Measurements from ENCODE around the gene ADIPOR1.
"Not testable (repeated sequence)": the region's sequence is repeated elsewhere in the genome, so short reads cannot be mapped to it uniquely, and the experiment has no call there.

Gene ADIPOR1, protein sequence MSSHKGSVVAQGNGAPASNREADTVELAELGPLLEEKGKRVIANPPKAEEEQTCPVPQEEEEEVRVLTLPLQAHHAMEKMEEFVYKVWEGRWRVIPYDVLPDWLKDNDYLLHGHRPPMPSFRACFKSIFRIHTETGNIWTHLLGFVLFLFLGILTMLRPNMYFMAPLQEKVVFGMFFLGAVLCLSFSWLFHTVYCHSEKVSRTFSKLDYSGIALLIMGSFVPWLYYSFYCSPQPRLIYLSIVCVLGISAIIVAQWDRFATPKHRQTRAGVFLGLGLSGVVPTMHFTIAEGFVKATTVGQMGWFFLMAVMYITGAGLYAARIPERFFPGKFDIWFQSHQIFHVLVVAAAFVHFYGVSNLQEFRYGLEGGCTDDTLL

DNA sequence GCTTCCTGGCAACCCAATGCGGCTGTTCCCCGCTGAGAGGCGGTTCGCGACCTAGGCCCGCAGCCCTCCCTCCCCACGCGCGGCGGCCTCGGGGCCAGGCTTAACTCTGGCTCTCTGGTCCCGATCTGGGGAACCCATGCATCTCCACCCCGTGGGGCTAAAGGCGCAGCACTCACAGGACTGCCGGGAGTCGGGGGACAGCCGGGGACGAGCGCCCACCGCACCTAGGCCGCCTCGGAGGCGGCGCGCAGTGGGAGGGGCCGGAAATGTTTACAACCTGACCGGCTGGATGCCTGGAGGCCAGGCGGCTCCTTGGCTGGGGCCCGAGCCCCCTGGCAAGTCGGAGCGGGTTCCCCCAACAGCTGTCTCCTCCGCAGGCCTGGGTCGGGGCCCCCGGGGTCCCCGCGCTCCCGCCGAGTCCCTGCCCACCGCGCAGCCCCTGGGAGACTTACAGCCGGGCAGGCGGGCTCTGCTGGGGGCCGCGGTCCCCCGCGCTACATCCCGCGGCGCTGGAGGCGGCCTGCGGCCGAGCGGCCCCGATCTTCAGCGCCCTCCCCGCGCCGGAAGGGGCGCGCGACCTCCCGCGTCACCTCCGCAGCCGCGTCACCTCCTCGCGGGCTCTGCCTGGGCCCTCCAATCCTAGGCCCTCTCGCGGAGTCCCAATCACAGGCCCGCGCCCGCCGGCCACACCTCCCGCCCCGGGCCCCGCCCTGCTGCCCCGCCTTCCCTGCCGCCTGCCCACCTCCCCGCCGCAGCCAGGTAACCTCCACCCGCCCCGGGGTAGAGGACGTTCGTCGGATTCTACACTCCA, at the start of gene ADIPOR1:
Gene ADIPOR1 (minus strand): TSS at position 580 of the 811 bp plus-strand sequence. CDS start 7,242 bp downstream, outside the sequence.
- DNase-seq (ENCODE audit: low read depth in 2 of 2): peak; percentile 89 to 90

GRCh38 chr1:203006948-203007871, 49.1 kb upstream of the ADIPOR1 start, which contains the start of gene TMEM183A:
Gene TMEM183A (plus strand): TSS chr1:203007374. CDS start chr1:203007466, 92 bp downstream.
- peak; percentile 91 to 93 for DNase-seq (ENCODE audit: low read depth in 2 of 2)

DNA sequence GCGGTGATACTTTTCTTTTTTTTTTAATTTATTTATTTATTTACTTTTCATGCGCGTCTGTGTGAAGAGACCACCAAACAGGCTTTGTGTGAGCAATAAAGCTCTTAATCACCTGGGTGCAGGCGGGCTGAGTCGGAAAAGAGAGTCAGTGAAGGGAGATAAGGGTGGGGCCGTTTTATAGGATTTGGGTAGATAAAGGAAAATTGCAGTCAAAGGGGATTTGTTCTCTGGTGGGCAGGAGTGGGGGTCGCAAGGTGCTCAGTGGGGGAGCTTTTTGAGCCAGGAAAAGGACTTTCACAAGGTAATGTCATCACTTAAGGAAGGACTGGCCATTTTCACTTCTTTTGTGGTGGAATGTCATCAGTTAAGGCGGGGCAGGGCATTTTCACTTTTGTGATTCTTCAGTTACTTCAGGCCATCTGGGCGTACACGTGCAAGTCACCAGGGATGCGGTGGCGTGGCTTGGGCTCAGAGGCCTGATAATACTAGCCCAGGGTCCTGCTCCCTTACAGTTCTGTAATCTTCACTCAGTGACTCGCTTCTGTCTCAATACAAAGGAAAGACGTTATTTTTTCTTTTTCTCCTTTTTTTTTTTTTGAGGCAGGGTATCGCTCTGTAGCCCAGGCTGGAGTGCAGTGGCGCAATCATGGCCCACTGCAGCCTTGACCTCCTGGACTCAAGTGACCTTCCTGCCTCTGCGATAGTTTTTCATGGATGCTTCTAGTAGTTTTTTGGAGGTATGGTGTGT, 47.5 kb upstream of the ADIPOR1 start:
- DNase-seq (ENCODE audit: low read depth in 2 of 2): not testable (repeated sequence)

GRCh38 chr1:203002951-203003350, 44.8 kb upstream of the ADIPOR1 start:
- DNase-seq (ENCODE audit: low read depth in 2 of 2): no peak

DNA sequence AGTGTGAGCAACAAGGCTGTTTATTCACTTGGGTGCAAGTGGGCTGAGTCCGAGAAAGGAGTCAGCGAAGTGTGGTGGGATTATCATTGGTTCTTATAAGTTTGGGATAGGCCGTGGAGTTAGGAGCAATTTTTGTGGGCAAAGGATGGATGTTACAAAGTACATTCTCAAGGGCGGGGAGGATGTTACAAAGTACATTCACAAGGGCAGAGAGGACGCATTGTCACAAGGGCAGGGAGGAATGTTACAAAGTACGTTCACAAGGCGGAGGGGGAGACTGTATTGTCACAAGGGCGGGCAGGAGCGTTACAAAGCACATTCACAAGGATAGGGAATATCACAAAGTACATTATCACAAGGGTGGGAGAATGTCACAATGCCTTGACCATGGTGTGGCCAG, 43.9 kb upstream of the ADIPOR1 start:
- no peak for DNase-seq (ENCODE audit: low read depth in 2 of 2)

- DNase-seq (ENCODE audit: low read depth in 2 of 2): no peak
These were observed 42.3 kb upstream of the ADIPOR1 start for GRCh38 chr1:203000217-203000944.

DNA sequence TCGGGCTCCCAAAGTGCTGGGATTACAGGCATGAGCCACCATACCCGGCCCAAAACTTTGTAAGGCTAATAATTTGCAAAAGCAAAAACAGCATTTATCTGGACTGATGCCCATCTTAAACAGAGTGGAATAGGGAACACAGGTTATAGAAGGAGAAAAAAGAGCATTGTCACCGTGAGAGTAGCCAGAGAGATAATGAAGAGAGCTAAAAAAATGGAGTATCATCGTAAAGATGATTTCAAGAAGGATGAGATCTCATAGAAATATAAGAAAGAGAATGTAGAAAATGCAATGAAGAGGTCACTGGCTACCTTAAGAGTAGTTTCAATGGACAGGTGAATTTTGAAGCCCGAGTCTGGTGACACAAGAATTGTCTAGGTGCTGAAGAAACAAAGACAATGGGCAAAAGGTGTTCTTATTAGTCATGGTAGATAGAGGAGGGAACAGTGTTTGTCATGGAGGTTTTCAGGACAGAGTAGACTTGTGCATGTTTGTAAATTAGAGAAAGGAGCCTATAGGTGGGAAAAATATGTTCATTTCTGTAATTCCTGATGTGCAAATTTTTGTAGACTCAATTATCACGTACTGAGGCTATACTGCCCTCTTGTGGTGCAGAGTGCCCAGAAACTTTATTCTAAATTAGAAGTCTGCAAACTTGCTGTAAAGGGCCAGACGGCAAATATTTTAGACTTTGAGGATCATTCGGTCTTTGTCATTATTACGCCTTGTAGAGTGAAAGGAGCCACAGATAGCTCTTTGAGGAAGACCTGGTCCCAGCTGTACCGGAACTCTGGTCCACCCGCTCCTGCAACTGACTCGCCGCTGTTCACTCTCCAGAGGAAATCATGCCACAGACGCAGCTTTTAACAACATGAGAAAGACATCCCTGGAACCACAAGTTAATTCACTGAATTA, 41.0 kb upstream of the ADIPOR1 start:
- DNase-seq (ENCODE audit: low read depth in 2 of 2): no peak

DNA sequence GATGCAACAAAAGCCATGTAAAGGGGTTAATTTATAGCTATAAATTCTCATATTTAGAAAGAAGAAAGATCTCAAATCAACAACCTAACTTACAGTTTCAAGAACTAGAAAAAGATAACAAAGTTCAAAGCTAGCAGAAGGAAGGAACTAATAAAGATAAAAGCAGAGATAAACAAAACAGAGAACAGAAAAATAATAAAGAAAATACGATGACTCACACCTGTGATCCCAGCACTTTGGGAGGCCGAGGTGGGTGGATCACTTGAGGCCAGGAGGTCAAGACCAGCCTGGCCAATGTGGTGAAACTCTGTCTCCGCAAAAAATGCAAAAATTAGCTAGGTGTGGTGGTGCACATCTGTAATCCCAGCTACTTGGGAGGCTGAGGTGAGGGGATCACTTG, 36.6 kb upstream of the ADIPOR1 start:
- no peak for DNase-seq (ENCODE audit: low read depth in 2 of 2)

GRCh38 chr1:202991112-202991511, 33.0 kb upstream of the ADIPOR1 start:
- no peak for DNase-seq (ENCODE audit: low read depth in 2 of 2)

DNA sequence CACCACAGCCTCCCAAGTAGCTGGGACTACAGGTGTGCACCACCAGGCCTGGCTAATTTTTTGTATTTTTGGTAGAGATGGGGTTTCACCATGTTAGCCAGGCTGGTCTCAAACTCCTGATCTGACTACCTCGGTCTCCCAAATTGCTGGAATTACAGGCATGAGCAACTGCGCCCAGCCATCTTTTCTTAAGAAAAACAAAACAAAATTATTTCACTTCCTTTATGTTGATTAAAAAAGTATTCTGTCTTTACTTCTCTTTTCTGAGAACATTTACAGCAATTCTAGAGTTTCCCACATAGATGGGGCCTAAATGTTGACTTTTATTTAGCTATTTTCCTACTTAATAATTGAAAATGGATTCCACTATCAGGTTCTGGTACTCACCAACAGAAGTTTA, 31.8 kb upstream of the ADIPOR1 start:
- no peak for DNase-seq (ENCODE audit: low read depth in 2 of 2)

GRCh38 chr1:202987922-202988583, 29.9 kb upstream of the ADIPOR1 start:
- no peak for DNase-seq (ENCODE audit: low read depth in 2 of 2)

- no peak for DNase-seq (ENCODE audit: low read depth in 2 of 2)
These were observed 29.1 kb upstream of the ADIPOR1 start for GRCh38 chr1:202987255-202987654.

DNA sequence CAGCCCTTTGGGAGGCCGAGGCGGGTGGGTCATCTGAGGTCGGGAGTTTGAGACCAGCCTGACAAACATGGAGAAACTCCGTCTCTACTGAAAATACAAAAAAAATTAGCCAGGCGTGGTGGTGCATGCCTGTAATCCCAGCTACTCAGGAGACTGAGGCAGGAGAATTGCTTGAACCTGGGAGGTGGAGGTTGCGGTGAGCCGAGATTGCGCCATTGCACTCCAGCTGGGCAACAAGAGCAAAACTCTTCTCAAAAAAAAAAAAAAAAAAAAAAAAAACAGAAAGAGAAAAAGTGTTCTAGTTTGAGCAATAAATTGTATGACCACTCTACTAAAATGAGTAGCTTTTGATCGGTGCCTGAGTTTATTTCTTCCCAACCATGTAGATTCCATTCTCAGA, 28.0 kb upstream of the ADIPOR1 start:
- not testable (repeated sequence) for DNase-seq (ENCODE audit: low read depth in 2 of 2)

- no peak for DNase-seq (ENCODE audit: low read depth in 2 of 2)
These were observed 24.8 kb upstream of the ADIPOR1 start for GRCh38 chr1:202982715-202983430.

DNA sequence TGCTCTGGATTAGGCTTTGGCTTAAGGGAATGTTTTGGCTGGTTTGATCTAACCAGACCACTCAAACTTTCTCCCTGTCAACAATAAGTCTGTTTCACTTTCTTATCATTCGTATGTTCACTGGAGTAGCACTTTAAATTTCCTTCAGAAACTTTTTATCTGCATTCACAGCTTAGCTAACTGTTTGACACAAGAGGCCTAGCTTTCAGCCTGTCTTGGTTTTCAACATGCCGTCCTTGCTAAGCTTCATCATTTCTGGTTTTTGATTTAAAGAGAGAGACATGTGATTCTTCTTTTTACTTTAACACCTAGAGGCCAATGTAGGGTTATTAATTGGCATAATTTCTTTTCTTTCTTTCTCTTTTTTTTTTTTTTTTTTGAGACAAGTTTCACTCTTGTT, 23.8 kb upstream of the ADIPOR1 start:
- no peak for DNase-seq (ENCODE audit: low read depth in 2 of 2)

GRCh38 chr1:202979459-202979858, 21.3 kb upstream of the ADIPOR1 start:
- no peak for DNase-seq (ENCODE audit: low read depth in 2 of 2)

DNA sequence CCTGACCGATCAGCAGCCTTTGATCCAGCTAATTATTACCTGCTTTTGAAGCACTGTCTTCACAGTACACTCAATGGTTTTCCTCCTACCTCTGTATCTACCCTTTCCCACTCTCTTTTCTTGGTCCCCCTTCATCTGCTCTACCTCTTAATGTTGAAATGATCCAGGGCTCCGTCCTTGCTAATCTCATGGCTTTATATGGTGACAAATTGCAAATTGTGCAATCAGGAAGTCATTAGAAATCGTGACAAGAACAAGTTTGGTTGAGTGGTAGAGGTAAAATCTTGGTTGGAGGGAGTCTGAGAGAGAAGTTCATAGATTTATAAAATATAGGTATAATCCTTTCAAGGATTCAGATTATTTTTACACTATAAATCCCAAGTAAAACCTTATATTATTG, 18.5 kb upstream of the ADIPOR1 start:
- no peak for DNase-seq (ENCODE audit: low read depth in 2 of 2)

DNA sequence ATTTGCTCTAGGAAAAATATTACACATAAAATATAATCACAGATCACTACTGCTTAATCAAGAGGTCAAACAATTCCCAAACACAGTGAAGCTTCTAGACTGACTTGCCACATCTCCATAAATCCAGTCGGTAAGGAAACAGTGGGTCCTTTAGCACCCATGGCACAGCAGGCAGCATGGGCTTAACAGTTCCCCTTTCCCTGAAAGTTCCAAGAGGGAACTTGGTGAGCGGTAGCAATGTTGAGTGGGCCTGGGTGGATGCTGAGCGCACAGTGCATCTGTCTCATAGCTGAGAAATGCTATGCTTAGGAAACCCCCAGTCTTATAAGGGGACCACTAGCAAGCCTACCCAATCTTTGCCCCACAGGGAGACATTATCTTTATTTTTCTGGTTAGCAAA, 16.7 kb upstream of the ADIPOR1 start:
- DNase-seq (ENCODE audit: low read depth in 2 of 2): no peak

Data from stimulated activated CD8-positive, alpha-beta memory T cell treated with anti-CD3 and anti-CD28 coated beads, Interleukin-15, amount 100 ng/mL, for 48 hours (primary cell).